Hematopoietic multipotent progenitor cell treated with erythropoietin and hydrocortisone succinate and interleukin-3 and kit ligand, for 4 days (in vitro differentiated cells): ENCODE data around the gene DEGS2.

ENCODE experiments used
- DNase-seq: peaks from one replicate; pipeline ENCODE4 v3.0.0-alpha.2; 2015

The DEGS2 gene

DNA sequence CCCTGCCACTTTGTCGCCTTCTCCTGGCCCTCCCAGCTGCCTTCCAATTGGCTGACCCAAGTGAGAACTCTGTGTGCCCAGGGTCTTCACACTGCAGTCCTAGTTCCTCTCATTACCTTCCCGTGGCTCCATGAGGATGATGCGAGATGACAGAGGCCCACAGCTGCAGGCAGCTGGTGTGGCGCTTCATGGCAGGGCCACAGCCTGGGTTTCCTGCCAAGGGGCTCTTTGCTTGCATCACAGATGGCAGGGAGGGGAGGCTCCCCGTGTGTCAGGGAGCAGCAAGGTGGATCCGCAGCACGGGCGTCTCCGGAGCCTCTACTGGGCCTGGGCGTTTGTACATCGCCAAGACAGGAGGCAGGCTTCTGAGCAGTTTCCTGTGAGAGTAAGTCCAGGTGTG, 28.9 kb downstream of the DEGS2 start:
- DNase-seq, result no peak

DNA sequence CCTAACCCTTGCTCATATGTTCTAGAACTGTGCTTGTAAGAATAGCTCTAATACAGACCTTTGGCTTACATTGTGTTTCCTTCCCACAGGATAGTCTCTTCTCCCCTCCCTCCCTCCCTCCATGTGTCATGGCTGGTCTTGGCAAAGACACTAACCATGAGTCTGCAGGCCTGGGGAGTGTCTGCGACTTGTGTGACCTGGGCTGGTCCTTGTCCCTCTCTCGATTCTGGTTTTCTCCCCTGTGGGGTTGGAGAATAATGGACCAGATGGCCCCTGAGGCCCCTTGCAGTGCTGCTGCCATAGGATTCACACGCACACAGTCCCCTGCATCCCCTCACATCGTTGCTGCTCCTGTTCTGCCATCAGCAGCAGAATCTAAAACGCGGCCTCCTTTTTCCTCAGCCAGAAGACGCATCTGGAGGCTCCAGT, 30.3 kb downstream of the DEGS2 start:
- no peak for DNase-seq

DNA sequence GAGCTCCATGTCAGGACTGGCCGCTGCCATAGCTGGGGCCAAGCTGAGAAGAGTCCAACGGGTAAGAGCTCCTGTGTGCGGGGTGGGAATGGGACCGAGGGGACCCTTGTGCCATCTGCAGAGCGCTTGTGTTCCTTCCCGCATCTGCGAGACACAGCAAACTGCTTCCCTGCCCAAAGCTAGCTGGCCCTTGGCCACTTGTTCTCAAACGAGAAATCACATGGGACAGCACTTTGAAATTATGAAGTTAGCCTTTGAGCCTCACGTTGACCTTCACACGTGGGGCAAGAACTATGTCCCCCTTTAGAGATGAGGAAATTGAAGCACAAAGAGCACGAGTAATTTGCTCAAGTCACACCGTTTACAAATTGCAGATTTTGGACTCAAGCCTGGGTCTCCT, 30.8 kb downstream of the DEGS2 start:
- DNase-seq, result no peak

DNA sequence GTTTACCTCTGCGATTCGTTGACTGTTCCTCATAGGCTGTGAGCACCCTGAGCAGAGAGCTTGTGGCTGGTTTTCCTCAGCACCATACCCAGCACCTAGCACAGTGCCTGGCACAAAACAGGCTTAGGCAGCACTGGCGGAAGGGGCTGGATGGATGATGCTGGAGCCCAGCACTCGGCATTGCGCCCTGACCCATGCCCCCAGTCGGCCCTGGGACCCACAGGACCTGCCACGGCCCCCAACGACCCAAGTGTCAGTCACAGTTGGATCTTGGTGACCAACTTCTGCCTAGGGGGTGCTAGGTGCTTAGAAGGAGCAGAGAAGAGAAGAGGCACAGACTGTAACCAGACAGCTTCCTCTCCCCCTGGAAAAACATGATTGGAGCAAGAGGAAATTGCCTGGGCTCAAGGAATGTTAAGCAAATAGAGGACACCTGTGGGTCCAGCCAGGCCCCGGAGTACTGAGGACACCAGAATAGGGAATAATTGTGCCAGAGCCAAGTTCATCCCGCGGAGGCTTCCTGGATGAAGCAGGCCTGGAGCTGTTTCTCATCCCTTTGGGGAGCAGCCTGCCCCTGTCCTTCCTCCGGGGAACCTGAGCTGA, 31.5 kb downstream of the DEGS2 start:
- DNase-seq, result no peak

DNA sequence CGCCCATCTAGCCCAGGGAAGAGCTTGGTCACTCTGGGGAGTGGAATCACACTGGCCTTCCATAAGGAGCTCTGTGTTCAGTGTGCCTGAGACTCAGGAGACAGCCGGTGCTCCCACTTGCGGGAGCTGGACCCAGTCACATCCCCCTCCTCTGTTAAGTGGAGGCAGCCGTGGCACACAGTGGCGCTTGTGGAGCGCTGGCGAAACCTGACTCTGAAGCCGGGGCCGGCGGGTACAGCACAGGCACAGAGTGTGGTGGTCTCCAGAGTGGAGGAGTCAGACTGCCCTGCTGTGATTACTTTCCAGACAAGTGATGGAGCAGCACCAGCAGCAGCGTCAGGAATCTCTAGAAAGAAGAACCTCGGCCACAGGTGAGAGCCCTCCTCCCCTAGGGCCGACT, 33.0 kb downstream of the DEGS2 start:
- DNase-seq, result no peak

DNA sequence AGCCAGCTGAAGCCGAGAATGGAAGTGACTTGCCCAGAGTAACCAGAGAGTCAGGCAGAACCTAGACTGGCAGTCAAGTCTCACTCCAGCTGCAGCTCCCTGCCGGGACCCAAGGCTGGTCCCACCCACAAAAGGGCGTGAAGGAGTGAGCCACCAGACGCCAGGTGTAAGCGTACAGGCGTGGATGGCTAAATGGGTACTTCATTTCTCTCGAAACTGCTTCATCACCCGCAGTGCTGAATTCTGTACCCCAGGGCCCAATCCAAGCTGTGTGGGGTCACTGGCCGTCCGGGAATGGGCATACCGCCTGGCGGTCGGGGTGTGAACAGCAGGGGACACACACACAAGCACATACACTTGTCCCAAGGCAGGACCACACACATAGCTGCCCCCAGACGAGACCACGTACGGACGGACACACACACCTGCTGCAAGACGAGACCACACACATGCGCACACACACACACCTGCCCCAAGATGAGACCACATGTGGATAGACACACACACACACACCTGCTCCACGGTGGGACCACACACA, 34.8 kb downstream of the DEGS2 start:
- DNase-seq, result no peak

DNA sequence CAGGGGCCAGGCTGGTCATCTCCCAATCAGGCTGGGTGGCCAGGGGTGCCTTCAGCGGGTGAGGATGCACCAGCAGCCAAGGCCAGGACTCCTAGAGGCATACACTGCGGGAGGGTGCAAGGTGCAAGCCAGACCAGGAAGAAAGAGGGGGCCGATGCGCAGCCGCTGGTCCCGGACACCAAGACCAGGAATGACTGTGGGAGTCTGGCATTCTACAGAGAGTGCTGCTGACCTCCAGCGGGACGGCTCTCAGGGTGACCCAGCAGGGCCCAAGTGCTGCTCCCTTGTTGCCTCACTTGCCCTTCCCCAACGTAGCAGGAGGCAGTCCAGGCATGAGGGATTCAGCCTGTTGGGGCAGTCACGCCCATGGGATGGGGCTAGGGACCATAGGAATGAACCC, 35.8 kb downstream of the DEGS2 start:
- DNase-seq, result no peak

DNA sequence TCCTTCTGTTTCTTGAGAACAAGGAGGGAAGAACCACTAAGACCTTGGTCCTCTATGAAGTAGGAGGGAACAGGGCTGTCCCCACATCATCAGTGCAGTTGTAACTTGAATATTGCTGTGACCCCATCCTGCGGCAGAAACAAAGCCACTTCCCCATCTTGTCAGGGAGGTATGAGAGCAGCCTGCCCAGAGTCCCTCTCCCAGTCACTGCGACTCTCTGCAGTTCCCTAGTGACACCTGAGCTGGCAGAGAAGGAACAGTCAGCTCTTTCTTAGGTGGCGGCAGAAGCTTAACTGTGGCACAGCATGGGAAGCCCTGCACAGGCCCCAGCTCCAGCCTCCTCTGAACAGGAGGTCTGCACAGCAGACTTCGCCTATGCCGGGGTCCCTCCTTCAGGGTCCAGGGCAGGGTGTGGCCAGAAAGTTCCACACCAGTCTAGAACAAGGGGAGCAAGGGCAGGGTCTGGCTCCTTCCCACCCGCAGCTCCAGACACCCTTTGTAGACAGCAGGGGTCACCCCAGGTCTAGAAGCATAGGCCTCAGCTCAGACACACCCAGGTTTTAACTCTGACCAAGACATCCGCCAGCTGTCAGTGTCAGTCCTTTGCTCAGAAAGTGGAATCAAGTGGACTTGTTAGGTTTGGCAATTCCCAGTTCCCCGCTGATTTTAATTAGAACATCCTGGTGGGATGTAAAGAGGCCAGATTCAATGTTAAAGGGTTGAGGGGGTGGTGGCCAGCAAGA, 36.8 kb downstream of the DEGS2 start:
- DNase-seq, result peak; percentile 66

DNA sequence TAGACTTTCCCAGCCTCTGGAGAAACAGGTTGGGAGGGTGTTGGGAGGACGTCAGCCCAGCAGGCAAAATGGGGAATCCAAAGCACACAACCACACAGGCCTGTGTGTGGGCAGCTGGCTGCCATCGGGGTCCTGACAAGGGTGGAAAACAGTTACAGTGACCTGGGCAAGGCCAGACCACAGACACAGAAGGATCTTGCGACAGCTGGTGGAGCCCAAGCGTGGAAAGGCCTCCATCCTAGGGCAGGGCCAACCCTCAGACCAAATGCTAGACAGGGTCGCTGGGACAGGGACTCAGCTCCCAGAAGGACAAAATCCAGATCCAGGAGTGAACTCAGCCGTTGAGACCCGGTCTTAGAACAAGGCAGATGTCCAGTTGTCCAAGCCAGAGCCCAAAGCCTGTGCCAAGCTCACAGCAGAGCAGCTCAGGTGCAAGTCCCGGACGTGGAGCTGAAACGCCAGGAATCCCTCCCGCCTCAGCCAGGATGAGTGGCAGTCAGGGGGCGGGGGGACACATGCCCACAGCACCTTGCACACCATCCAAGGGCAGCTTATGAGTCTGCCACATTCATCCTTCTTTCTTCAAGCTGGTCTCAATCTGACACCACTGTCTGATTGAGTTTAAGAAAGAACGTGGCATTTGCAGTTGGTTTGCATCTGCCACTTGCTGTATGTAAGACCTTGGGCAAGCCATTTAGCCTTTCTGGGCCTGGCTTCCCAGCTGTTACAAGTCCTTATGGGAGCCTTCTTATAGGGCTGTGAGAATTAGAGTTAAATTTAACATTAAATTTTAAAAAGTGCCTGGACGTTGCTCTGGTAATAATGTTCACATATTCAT, 37.6 kb downstream of the DEGS2 start:
- no peak for DNase-seq

DNA sequence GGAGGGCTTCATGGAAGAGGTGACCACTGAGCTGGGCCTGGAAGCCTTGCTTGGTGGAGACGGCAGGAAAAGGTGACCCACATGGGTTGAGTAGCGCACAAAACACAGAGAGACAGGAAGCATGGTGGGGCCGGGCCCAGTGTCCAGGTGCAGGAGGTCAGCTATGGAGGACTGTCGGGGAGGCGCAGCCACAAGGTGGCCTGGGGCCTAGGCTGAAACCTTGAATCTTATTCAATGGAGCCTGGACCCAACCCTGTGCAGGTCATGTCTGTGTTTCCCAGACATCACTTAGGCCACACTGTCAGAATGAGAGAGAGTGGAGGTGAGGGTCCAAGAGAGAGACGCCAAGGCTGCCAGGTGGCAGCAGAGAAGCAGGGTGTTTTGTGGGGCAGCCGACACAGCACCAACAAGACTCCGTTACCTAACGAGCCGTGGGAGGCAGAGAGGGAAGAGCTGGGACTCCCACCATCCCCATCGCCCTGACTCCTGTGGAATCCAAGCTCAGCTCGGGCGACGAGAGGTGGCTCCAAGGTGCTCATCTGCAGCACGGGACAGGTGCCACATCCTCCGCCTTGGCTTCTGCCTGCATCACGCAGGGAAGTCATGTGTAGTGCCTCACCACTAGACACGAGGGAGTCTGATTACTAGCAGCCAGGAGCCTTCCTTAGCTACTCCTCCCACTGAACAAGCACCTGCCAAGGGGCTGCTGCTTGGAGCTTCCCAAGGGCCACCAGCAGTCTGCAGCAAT, 38.7 kb downstream of the DEGS2 start:
- no peak for DNase-seq

DNA sequence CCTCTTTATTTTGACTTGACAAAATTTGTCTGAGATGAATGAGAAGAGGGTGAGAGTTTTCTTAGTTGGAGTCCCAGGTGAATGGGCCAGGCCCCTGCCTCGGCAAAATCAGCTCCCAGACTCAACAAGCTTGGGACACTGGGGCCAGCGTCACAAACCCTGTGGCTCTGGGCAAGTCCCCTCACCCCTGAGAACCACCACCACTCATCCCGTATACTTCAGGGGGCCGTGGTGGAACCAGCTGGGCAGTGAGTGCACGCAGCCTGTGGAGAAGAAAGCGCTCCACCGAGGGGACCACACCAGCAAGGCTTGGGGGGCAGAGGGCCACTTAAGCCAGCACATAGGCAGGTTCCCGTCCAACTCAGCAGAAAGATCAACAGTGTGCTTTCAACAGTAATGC, 40.2 kb downstream of the DEGS2 start:
- no peak for DNase-seq

DNA sequence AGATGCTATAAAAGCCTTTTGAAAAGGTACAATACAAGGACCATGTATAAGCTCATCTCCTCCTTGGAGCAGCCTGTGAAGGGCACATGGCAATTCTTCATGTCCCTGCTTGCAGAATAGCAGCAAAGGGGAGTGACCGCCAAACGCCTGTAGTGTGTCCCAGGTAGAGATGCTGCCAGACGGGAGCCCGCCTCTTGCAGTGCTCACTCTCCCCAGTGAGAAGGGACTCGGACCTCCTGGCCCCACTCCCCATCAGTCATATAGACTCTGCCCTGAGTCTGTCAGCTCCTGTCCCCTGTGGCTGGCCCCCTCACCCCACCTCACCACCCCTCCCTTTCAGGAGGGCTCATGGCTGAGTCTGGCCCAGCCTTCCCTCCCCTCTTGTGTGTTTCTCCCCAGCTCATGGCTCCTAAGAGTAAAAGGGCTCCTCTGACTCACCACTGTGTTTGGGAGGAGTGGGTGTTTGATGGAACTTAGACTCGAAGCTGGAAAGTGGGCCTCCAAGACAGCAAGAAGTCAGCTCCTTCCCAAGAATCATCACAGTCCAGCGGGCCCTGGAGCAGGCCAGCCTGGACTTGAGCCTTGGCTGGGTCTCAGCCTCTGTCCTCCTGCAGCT, 40.9 kb downstream of the DEGS2 start:
- no peak for DNase-seq

DNA sequence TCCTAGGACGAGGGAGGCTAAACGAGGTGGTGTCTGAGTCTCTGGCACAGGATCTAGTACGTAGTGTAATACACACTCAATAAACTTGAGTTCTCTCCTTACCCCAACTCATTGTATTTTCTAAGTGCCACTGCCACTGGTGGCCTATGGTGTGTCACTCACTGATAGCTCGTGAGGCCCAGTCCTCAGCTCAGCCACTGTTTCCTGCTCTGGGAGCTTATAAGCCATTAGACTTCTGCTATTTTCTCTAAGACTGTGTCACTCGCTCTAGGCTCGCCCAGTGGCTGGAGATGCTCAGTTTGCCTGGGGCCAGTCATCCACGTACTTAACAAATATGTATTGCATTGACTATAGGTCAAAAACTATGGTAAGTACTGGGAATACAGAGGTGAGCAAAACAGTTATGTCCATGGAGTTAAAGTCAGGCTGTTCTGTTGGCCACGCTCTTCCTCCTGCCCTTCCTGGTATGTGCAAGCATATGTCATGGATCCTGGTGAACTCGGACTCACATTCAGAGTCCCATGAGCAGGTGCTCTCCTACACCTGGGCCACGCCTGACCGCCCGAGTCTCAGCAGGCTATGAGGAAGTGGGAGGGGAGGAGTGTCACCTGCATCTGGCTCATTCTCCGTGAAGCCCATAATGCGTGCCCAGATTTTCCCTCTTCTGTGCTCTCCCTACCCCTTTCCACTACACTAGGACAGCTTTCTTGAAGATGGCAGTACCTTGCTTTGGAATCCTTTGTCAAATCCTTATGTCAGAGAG, 41.6 kb downstream of the DEGS2 start:
- peak; percentile 75 for DNase-seq

DNA sequence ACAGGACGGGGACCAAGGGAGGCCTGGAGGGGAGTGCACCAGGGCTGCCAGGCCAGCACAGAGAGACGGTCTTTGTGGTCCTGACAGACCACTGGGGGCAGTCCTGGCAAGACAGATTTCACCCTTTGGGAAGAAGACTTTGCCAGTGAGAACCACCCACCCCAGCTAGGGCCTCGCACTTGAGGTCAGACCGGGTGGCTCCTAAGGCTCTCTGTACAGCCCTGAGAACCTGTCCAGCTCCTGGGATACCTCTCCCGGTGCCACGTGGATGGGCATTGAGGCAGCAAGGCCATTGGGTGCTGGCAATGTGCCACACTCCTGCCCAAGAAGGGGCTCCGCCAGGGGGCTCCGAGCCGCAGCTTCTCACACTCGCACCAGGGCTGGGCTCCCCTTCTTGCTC, 42.4 kb downstream of the DEGS2 start:
- DNase-seq, result no peak

DNA sequence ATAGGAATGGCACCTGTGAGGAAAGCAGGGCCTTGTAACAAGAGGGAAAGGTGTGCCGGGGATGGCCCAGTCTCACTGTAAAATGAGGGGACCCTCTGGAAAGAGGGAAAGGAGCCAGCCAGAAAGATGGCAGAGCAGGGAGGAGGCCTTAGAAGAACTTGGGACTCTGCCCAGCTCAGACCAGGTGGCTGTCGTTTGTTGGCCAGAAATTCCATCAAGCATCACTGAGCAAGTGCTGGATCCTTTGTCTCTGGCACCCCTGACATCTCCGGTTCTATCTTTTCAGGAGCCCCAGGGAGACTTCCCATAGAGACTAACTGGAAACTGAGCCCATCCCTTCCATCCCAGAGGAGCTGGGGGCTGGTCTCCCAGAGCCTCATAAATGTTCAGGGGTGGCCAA, 43.3 kb downstream of the DEGS2 start:
- DNase-seq, result no peak

DNA sequence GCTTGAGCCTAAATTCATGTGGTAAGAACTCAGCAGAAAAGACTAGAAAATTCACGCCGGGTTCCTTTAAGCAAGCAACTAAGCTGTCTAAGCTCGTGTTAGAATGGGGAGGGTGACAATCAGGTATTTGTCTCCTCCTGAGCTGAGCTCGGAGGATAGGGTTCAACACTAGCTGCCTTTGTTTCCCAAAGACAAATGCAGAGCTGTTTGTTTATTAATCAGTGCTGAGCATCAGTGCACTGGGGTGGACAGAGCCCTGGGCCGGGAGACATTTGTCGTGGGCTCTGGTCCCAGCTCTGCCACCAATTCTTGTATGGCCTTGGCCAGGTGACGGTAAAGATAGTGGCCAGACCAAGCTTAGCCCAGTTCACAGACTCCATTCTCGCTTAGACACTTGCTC, 43.7 kb downstream of the DEGS2 start:
- no peak for DNase-seq

DNA sequence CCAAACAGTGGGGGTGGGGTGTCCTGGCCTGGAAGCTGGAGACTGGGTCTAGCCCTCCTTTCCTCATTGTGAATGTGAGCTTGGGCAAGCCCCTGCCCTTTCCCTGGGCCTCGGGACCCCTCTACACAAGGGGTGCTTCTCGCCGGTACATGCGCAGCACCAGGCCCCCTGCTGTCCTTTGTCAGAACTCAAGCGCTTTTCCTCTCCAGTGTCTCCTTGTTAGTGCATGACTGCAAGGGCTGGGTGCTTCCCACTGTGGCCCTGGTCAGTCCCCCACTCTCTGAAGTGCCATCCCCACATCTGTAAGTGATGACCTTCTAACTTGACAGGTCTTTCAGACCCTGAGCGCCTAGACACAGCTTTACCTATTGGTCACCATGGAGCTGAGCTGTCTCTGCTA, 44.2 kb downstream of the DEGS2 start:
- no peak for DNase-seq

DNA sequence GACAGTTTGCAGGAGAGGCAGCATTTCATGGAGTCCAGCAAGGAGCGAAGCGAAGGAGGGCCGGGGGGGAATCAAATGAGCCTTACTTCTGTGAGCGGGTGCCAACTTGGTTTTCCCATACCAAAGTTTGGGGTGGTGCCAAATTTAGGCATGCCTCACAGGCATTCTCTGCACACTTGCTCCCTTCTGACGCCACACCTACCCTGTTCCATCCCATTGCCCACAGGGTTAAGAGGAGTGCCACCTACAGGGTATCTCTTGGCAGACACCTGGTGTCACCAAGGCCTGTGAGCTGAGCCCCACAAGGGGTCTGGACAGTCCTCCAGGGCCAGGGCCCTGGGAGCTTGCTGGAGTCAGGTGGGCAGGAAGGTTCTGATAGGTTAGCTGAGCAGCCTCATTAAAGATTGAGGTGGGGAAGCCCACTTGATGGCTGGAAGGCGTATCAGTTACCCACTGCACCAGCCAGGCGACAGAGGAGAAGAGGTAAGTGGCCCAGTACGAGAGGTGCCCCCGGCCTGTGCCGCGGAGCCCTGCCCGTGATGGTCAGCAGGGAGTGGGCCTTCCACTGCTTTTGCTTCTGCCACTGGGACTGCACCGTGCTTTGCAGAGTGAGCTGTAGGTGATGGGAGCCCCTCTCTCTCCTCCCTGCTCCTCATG, 45.2 kb downstream of the DEGS2 start:
- DNase-seq, result no peak

DNA sequence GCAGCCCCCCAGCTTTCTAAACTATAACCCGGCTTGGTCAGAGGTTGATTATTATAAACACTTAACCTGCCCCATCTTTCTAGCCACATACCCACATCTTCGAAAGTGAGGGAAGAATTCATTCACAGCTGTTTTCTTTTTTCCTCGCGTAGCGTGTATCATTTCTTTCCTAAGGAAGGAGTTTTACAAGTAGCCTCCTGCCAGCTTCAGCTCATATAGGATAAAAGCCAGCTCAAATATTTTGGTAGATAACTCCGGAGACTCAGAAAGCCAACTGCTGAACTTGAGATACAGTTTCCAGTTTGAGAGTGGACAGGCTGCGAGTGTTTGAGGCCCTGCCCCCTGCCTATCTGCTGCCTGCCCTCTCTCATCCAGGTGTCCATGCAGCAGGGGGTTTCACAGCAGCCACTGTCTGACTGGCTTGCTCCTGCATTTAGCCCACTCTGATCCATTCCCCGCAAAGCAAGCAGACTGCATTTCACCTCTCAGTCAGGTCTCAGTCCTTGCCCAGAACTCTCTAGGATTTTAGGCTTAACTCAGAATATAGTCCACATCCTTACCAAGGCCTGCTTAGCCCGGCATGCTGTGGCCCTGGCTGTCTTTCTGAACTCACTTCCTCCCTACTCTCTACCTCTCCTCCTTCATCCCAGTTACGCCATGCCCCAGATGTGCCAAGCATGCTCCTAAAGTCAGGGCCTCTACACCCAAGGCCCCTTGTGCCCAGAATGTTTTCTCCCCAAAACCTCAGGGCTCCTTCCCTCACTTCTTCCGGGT, 47.3 kb downstream of the DEGS2 start:
- DNase-seq, result no peak

DNA sequence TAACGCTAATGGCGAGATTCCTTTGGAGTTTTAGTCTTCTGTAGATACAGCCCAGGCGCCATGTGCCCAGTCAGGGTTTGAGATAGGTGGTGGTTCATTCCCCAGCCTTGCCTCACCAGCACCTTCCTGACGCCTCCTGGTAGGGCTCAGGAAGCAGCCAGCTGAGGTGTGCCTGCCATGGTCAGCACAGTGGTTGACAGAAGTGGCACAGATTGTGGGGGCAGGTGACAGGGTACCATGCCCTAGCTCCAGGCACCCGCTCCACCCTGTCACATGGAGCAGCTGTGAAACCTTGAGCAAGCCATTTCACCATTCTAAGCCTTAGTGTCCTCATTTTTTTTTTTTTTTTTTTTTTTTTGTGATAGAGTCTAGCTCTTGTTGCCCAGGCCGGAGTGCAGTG, 48.6 kb downstream of the DEGS2 start:
- DNase-seq, result no peak

DNA sequence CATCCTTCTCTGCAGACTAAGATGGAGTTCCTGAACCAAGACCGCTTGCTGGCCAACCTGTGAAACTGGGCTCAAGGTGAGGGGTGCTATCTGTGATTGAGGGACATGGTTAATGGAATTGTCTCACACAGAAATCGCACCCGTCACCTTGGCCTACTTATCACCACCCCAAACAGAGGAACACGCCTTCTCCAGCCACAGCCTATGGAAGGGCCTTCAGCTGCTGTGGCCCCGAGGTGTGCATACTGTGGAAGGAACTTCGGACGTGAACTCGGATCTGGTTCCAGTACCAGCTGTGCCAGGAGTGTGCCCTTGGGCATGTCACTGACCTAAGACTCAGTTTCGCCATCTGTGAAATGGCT, 49.9 kb downstream of the DEGS2 start:
- DNase-seq, result no peak
